Hematopoietic multipotent progenitor cell treated with erythropoietin and hydrocortisone succinate and interleukin-3 and kit ligand, for 8 days (in vitro differentiated cells): ENCODE data around the gene CPE.

ENCODE experiments used
- DNase-seq: peaks from one replicate; pipeline ENCODE4 v3.0.0-alpha.2; 2015

Gene CPE

GRCh38 chr4:165516281-165516833, 137.5 kb downstream of the CPE start:
- no peak for DNase-seq

- no peak for DNase-seq
These were observed 138.4 kb downstream of the CPE start for GRCh38 chr4:165517216-165517615.

- DNase-seq = no peak
These were observed 139.3 kb downstream of the CPE start for GRCh38 chr4:165518024-165518616.

- DNase-seq = no peak
These were observed 139.9 kb downstream of the CPE start for GRCh38 chr4:165518686-165519085.

- DNase-seq = no peak
These were observed 140.8 kb downstream of the CPE start for GRCh38 chr4:165519591-165519990.

GRCh38 chr4:165520086-165520485, 141.3 kb downstream of the CPE start:
- no peak for DNase-seq

GRCh38 chr4:165522050-165522449, 143.2 kb downstream of the CPE start:
- no peak for DNase-seq

GRCh38 chr4:165524532-165525190, 145.9 kb downstream of the CPE start:
- no peak for DNase-seq

GRCh38 chr4:165532976-165533375, 154.2 kb downstream of the CPE start:
- DNase-seq = no peak

GRCh38 chr4:165537028-165537648, 158.3 kb downstream of the CPE start:
- DNase-seq = peak; percentile 53

- DNase-seq = no peak
These were observed 161.0 kb downstream of the CPE start for GRCh38 chr4:165539801-165540200.

GRCh38 chr4:165540206-165540830, 161.5 kb downstream of the CPE start:
- no peak for DNase-seq

GRCh38 chr4:165541851-165542459, 163.1 kb downstream of the CPE start:
- DNase-seq = peak; percentile 4

- DNase-seq = no peak
These were observed 163.7 kb downstream of the CPE start for GRCh38 chr4:165542476-165542875.
